Endothelial cell (in vitro differentiated cells): ENCODE measurements around the gene NHEJ1. TPM values are rescaled to one million over a fixed set of nuclear protein-coding genes. Genes with fewer than 3 reads are reported as not detected.
"Not testable (repeated sequence)": the region's sequence is repeated elsewhere in the genome, so short reads cannot be mapped to it uniquely, and the experiment has no call there.

Source experiments
- DNase-seq: peaks from one replicate; pipeline ENCODE4 v3.0.0; 2021; ENCODE audit warnings: low spot score
- H3K27ac Mint-ChIP-seq: one replicate; pipeline ENCODE4 v1.8.0; 2021; ENCODE audit warnings: mixed read lengths, inconsistent platforms; ENCODE audit not compliant: unreplicated experiment
- H3K27me3 Mint-ChIP-seq: one replicate; pipeline ENCODE4 v1.8.0; 2021; ENCODE audit warnings: mild to moderate bottlenecking, moderate library complexity, mixed read lengths, inconsistent platforms; ENCODE audit not compliant: unreplicated experiment
- H3K36me3 Mint-ChIP-seq: one replicate; pipeline ENCODE4 v1.8.0; 2021; ENCODE audit warnings: mild to moderate bottlenecking, low read depth, mixed read lengths, inconsistent platforms; ENCODE audit not compliant: unreplicated experiment
- H3K4me1 Mint-ChIP-seq: one replicate; pipeline ENCODE4 v1.8.0; 2021; ENCODE audit warnings: mild to moderate bottlenecking, mixed read lengths, inconsistent platforms; ENCODE audit not compliant: unreplicated experiment
- H3K4me3 Mint-ChIP-seq: one replicate; pipeline ENCODE4 v1.8.0; 2021; ENCODE audit warnings: mild to moderate bottlenecking, mixed read lengths, inconsistent platforms; ENCODE audit not compliant: unreplicated experiment
- H3K9me3 Mint-ChIP-seq: one replicate; pipeline ENCODE4 v1.8.0; 2021; ENCODE audit warnings: mixed read lengths, inconsistent platforms; ENCODE audit not compliant: unreplicated experiment
- CTCF ChIP-seq: fragments of 200-600 bp; sonication (generic); IDR thresholded peaks from one replicate; pipeline ENCODE4 v1.5.0; 2021; ENCODE audit warnings: antibody characterized with exemption; ENCODE audit not compliant: unreplicated experiment
- total RNA-seq: library from RNA; stranded (reverse); fragmentation: NEBNext Ultra II Directional; extraction: Animal tissue kit (Norgen Biotek cat#: 25700); gene quantifications from one replicate; pipeline ENCODE4 v1.2.1, GENCODE V29; 2021; ENCODE audit not compliant: unreplicated experiment

Gene NHEJ1
- total RNA-seq, 1 donor from 2014 or later = 11.1 TPM

DNA sequence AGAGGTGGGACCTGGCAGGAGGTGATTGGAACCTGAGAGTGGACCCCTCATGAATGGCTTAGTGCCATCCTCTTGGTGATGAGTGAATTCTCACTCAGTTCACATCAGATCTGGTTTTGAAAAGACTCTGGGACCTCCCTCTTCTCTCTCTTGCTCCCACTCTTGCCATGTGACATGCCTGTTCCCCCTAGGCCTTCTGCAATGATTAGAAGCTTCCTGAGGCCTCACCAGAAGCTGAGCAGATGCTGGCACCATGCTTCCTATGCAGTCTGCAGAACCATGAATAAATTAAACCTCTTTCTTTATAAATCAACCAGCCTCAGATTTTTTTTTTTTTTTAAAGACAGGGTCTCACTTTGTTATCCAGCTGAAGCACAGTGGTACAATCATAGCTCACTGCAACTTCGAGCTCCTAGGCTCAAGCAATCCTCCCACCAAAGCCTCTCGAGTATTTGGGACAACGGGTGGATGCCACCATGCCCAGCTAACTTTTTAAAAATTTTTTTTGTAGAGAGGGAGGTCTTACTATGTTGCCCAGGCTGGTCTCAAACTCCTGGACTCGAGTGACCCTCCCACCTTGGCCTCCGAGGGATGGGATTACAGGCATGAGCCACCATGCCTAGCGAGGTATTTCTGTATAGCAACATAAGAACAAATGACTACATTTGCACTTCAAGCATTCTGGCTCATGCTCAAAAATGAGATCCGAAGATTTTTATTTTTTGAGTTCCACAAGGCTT is 44.0 kb upstream of the NHEJ1 start:
- DNase-seq = no peak
- Mint-ChIP-seq H3K36me3 (peaks cover 13% of the 10 kb centered on the region), H3K27me3 (peaks cover 8% of the 10 kb centered on the region), H3K4me1 (peaks cover 17% of the 10 kb centered on the region), H3K27ac (no peak overlapping the region), H3K4me3 (no peak overlapping the region), H3K9me3 (no peaks in the 10 kb centered on the region)
- no peak for TF ChIP-seq CTCF

GRCh38 chr2:219201331-219201730 is 40.7 kb upstream of the NHEJ1 start:
- not testable (repeated sequence) for DNase-seq, H3K4me1 Mint-ChIP-seq, H3K27me3 Mint-ChIP-seq, H3K36me3 Mint-ChIP-seq, H3K27ac Mint-ChIP-seq, H3K9me3 Mint-ChIP-seq, H3K4me3 Mint-ChIP-seq

- not testable (repeated sequence) for H3K4me1 Mint-ChIP-seq, H3K27me3 Mint-ChIP-seq, DNase-seq, H3K36me3 Mint-ChIP-seq, H3K4me3 Mint-ChIP-seq, H3K9me3 Mint-ChIP-seq
- H3K27ac Mint-ChIP-seq = peak overlapping the region; percentile 42
These were observed 40.1 kb upstream of the NHEJ1 start for GRCh38 chr2:219200502-219201326.

DNA sequence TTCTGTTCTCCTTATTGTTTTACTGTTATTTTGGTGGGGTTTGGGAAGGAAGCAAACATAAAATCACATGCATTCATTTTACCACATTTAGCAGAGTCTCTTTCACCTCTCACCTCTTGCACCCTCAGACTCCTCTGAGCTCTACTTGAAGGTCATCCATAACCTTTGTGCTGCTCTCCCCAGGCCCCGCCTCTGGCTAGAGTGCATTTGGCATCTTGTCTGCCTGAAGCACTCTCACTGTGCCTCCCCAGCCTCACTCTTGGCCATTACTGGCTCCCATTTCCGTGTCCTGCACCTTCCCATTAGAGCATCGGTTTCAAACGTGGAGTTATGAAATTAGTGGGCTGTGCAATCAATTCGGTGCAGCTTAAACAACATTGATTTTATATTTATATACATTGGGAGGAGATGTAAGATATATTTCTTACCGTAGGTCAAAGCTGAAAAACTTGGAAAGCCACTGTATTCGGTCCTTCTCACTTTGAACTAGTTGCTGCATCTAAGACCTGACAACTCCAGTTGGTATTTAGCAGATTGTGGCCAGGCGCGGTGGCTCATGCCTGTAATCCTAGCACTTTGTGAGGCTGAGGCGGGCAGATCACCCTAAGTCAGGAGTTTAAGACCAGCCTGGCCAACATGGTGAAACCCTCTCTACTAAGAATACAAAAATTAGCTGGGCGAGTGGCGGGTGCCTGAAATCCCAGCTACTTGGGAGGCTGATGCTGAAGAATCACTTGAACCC is 39.0 kb upstream of the NHEJ1 start:
- Mint-ChIP-seq H3K36me3 (no peaks in the 10 kb centered on the region), H3K27ac (no peak overlapping the region), H3K4me3 (no peak overlapping the region), H3K4me1 (peaks cover 5% of the 10 kb centered on the region), H3K9me3 (no peaks in the 10 kb centered on the region), H3K27me3 (peaks cover 4% of the 10 kb centered on the region)
- DNase-seq = no peak
- no peak for TF ChIP-seq CTCF

GRCh38 chr2:219198974-219199373 is 38.4 kb upstream of the NHEJ1 start:
- H3K4me1 Mint-ChIP-seq = peaks cover 5% of the 10 kb centered on the region
- TF ChIP-seq CTCF = no peak
- H3K27ac Mint-ChIP-seq = no peak overlapping the region
- no peaks in the 10 kb centered on the region for H3K36me3 Mint-ChIP-seq
- no peaks in the 10 kb centered on the region for H3K9me3 Mint-ChIP-seq
- no peak overlapping the region for H3K4me3 Mint-ChIP-seq
- no peak for DNase-seq
- H3K27me3 Mint-ChIP-seq = peaks cover 4% of the 10 kb centered on the region
